Body of pancreas (tissue), 4 donors: ENCODE data around the gene EIF4B.

Source experiments
- CTCF ChIP-seq, 7 experiments: fragments of 450-650 bp in 4 of 7; fragments of 200-600 bp in 3 of 7; sonication (generic) in 3 of 7; IDR thresholded peaks; one replicate each; pipeline ENCODE4 v1.5.1; 2016 to 2019; ENCODE audit warnings: antibody characterized with exemption in 7 of 7
- POLR2A ChIP-seq, 3 donors: fragments of 450-650 bp; IDR thresholded peaks; one replicate each; pipeline ENCODE4 v1.6.1; 2016; ENCODE audit warnings: antibody characterized with exemption in 3 of 3, mild to moderate bottlenecking in 2 of 3

DNA sequence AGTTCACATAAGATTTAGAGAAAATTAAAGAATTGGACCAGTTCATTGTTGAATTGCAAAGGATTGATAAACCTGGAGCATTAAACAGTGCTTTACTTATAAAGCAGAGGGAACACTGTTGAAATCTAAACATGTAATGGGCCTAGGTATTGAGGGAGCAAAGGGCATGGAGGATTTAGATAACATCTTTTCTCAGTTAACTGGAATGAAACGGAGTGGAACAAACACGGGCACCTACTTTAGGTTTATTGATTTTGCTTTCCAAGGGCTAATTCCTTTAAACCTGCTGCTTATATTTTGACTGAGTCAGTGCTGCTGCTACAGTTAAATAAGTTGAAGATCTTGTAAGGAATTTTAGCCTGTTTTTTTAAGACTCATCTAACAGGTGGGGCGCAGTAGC is 5.6 kb downstream of the EIF4B start:
- TF ChIP-seq CTCF (IDR thresholded peaks at IDR 0.05) (no peak), POLR2A (IDR thresholded peaks at IDR 0.05) (no peak)
